Loucy (cell line): ENCODE data around the gene TRABD2B.

Source experiments
- H2AFZ ChIP-seq: fragments of 200-600 bp; sonication (generic); 2 replicates; pipeline ENCODE4 v1.6.0; 2016; ENCODE audit warnings: antibody characterized with exemption, mild to moderate bottlenecking, low read length, moderate library complexity
- H3F3A ChIP-seq: fragments of 200-600 bp; 2 replicates; pipeline ENCODE4 v1.6.0; 2016; ENCODE audit warnings: antibody characterized with exemption, low read depth, mild to moderate bottlenecking
- H3K27me3 ChIP-seq: fragments of 200-600 bp; sonication (generic); 2 replicates; pipeline ENCODE4 v1.6.1; 2014; ENCODE audit warnings: low read length, mild to moderate bottlenecking; ENCODE audit not compliant: insufficient read depth, poor library complexity, severe bottlenecking
- H3K36me3 ChIP-seq: fragments of 200-600 bp; sonication (generic); 2 replicates; pipeline ENCODE4 v1.6.1; 2016; ENCODE audit warnings: low read length; ENCODE audit not compliant: insufficient read depth
- H3K4me1 ChIP-seq: fragments of 200-600 bp; sonication (generic); 2 replicates; pipeline ENCODE4 v1.5.1; 2014; ENCODE audit warnings: low read length, mild to moderate bottlenecking; ENCODE audit not compliant: insufficient read depth, poor library complexity, severe bottlenecking
- H3K4me2 ChIP-seq: fragments of 200-600 bp; sonication (generic); 2 replicates; pipeline ENCODE4 v1.6.0; 2014; ENCODE audit warnings: antibody characterized with exemption, low read length, low read depth, mild to moderate bottlenecking; ENCODE audit not compliant: poor library complexity, severe bottlenecking
- H3K4me3 ChIP-seq: fragments of 200-600 bp; sonication (generic); 2 replicates; pipeline ENCODE4 v1.5.1; 2014; ENCODE audit warnings: low read length, mild to moderate bottlenecking, mixed read lengths; ENCODE audit not compliant: poor library complexity, severe bottlenecking
- H3K79me2 ChIP-seq: fragments of 200-600 bp; sonication (generic); 2 replicates; pipeline ENCODE4 v1.6.1; 2014; ENCODE audit warnings: low read length; ENCODE audit not compliant: insufficient read depth
- H3K9ac ChIP-seq: fragments of 200-600 bp; sonication (generic); 2 replicates; pipeline ENCODE4 v1.6.0; 2014; ENCODE audit warnings: mild to moderate bottlenecking, low read depth, low read length, moderate library complexity; ENCODE audit not compliant: poor library complexity, severe bottlenecking
- H3K9me2 ChIP-seq: fragments of 200-600 bp; sonication (generic); replicated peaks from 2 replicates; pipeline ENCODE4 v1.6.1; 2016; ENCODE audit warnings: low read depth, low read length, mixed read lengths
- H3K9me3 ChIP-seq: fragments of 200-600 bp; sonication (generic); 2 replicates; pipeline ENCODE4 v1.6.1; 2014; ENCODE audit warnings: mild to moderate bottlenecking, antibody characterized with exemption, low read length, low read depth; ENCODE audit not compliant: insufficient read depth
- H4K20me1 ChIP-seq: fragments of 200-600 bp; sonication (generic); 2 replicates; pipeline ENCODE4 v1.6.0; 2014; ENCODE audit warnings: antibody characterized with exemption, low read length, mild to moderate bottlenecking; ENCODE audit not compliant: insufficient read depth, poor library complexity, severe bottlenecking
- EZH2phosphoT487 ChIP-seq: fragments of 200-600 bp; IDR thresholded peaks from 2 replicates; pipeline ENCODE4 v1.6.1; 2018; ENCODE audit warnings: antibody characterized with exemption, mild to moderate bottlenecking, moderate library complexity, borderline replicate concordance
- TF ChIP-seq, protein P1 (sequence below): fragments of 200-600 bp; sonication (generic); conservative IDR thresholded peaks from 2 replicates; pipeline ENCODE4 v1.5.1; 2014; ENCODE audit warnings: mild to moderate bottlenecking, antibody characterized with exemption, low read length

The TRABD2B gene

DNA sequence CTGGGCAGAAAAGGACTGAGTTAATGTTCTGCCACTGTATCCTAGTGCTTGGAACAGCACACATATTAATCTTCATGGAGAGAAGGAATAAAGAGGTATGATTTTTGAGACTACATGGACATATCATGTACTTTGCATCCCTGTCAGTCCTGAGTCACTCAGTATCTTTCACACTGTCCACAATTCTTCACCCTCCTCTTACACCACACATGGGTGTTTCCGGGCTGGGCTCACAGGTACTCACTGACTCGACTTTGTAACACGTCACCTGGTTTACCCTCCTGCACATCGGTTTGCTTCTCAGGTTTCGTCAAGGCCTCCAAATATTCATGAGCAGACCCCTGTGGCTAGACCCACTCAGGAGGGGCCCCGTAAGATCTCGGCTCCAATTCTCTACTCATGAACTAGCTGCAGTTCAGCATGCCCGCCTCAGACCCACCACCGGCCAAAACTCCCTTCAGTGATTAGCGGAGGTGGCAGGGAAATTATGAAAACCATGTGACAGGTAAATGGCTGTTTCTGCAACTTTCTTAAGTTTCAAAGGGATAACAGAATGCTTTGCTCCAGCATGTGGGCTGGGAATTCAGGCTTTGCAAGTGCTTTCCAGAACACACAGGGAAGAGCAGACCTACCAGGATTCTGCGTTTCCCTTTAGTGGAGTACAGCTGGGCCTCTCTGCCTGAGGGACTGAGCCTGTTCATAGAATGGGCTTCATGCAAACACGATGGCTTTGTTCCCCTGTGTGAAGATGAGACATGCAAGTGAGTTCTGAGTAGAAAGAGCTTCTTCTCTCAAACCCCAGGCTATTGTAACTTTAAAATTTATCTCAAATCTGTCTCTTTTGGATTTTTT, 31.3 kb upstream of the TRABD2B start:
- Histone ChIP-seq H3K79me2 (no peaks in the 10 kb centered on the region), H4K20me1 (no peaks in the 10 kb centered on the region), H3K9ac (no peak overlapping the region), H3K9me2 (no peaks in the 10 kb centered on the region), H3K4me3 (no peak overlapping the region), H3K36me3 (no peaks in the 10 kb centered on the region), H3K4me1 (no peaks in the 10 kb centered on the region), H3K9me3 (no peaks in the 10 kb centered on the region), H3K4me2 (no peak overlapping the region), H3F3A (no peaks in the 10 kb centered on the region), H3K27me3 (no peaks in the 10 kb centered on the region), H2AFZ (no peak overlapping the region)
- no peak for TF ChIP-seq EZH2phosphoT487
- TF ChIP-seq, protein P1, sequence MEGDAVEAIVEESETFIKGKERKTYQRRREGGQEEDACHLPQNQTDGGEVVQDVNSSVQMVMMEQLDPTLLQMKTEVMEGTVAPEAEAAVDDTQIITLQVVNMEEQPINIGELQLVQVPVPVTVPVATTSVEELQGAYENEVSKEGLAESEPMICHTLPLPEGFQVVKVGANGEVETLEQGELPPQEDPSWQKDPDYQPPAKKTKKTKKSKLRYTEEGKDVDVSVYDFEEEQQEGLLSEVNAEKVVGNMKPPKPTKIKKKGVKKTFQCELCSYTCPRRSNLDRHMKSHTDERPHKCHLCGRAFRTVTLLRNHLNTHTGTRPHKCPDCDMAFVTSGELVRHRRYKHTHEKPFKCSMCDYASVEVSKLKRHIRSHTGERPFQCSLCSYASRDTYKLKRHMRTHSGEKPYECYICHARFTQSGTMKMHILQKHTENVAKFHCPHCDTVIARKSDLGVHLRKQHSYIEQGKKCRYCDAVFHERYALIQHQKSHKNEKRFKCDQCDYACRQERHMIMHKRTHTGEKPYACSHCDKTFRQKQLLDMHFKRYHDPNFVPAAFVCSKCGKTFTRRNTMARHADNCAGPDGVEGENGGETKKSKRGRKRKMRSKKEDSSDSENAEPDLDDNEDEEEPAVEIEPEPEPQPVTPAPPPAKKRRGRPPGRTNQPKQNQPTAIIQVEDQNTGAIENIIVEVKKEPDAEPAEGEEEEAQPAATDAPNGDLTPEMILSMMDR, result no peak

DNA sequence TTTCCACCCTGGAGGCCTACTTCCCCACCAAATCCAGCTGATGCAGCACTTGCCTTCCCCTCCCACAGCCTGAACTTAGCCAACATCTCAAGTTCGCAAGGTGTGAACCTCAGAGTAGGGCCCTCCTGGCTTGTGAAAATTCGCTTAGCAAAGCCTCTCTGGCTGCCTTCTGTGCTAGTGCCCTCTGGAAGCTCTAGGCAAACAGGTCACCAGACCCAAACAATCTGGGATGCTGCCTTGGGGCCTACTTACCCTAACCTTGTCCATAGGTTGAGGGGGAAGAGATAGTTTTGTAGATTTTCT, 30.3 kb upstream of the TRABD2B start:
- H3K9me3 ChIP-seq, result no peaks in the 10 kb centered on the region
- no peak overlapping the region for H3K4me3 ChIP-seq
- no peaks in the 10 kb centered on the region for H4K20me1 ChIP-seq
- no peaks in the 10 kb centered on the region for H3F3A ChIP-seq
- no peak overlapping the region for H3K4me2 ChIP-seq
- no peak overlapping the region for H3K9ac ChIP-seq
- no peak overlapping the region for H2AFZ ChIP-seq
- H3K4me1 ChIP-seq, result no peaks in the 10 kb centered on the region
- TF ChIP-seq, protein P1, result no peak
- no peak for TF ChIP-seq EZH2phosphoT487
- H3K27me3 ChIP-seq, result no peaks in the 10 kb centered on the region
- H3K36me3 ChIP-seq, result no peaks in the 10 kb centered on the region
- no peaks in the 10 kb centered on the region for H3K9me2 ChIP-seq
- H3K79me2 ChIP-seq, result no peaks in the 10 kb centered on the region

DNA sequence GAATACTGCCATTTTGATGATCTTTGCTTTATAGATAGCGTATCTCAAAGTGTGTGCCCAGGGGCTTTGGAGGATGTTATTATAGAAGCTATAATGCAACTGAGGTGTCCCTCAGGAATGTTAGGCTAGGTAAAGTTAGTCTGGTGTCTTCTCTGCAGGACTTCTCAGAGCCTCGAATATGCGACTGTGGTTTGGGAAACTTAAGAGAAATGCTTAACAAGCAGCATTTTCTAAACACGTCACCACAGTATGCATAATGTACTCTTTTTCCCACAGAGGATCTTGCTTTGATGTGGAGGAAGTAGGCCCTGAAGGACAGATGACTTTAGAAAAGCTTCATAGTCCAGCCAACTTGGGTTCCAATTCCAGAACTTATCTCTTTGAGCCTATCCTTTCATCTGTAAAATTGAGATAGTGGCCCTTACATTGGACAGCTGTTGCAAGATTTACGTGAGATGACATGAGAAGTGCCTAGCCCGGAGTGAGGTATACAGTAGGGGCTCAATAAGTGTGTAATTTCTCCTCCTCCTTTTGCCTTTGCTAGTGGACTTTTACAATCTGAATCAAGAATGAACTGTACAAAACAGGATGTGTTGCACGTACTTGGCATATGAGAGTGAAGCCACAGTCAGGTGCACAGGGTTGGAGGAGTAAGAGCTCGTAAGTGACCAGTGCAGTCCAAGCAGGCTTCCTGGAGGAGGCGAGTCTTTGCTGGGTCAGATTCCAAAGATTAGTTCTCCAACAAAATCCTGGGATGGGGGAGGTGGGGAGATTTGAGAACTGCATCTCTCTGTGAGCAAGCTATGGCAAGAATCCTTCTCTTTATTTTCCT, 29.7 kb upstream of the TRABD2B start:
- Histone ChIP-seq H3K79me2 (no peaks in the 10 kb centered on the region), H3K4me3 (no peak overlapping the region), H3K9me2 (no peaks in the 10 kb centered on the region), H3K27me3 (no peaks in the 10 kb centered on the region), H3K4me1 (no peaks in the 10 kb centered on the region), H3K9me3 (no peaks in the 10 kb centered on the region), H2AFZ (no peak overlapping the region), H3F3A (no peaks in the 10 kb centered on the region), H4K20me1 (no peaks in the 10 kb centered on the region), H3K9ac (no peak overlapping the region), H3K36me3 (no peaks in the 10 kb centered on the region), H3K4me2 (no peak overlapping the region)
- TF ChIP-seq, protein P1, result no peak
- no peak for TF ChIP-seq EZH2phosphoT487
